GM19099 (cell line): ENCODE measurements around the gene GFPT1.

ENCODE experiments used
- POLR2A ChIP-seq: IDR thresholded peaks from 3 replicates; pipeline ENCODE4 v1.6.1; 2011; ENCODE audit warnings: low read depth; ENCODE audit not compliant: insufficient read length; ENCODE audit errors: extremely low read depth

The GFPT1 gene

GRCh38 chr2:69309351-69310110 is 77.5 kb downstream of the GFPT1 start:
- TF ChIP-seq POLR2A: no peak

- TF ChIP-seq POLR2A: no peak
Measured at GRCh38 chr2:69308338-69308737, 78.7 kb downstream of the GFPT1 start.

- no peak for TF ChIP-seq POLR2A
Measured at GRCh38 chr2:69307579-69308064, 79.4 kb downstream of the GFPT1 start.

- no peak for TF ChIP-seq POLR2A
Measured at GRCh38 chr2:69306822-69307578, 80.0 kb downstream of the GFPT1 start.

- no peak for TF ChIP-seq POLR2A
Measured at GRCh38 chr2:69306393-69306821, 80.6 kb downstream of the GFPT1 start.

GRCh38 chr2:69305712-69306392 is 81.2 kb downstream of the GFPT1 start:
- TF ChIP-seq POLR2A: no peak

- TF ChIP-seq POLR2A: no peak
Measured at GRCh38 chr2:69305166-69305565, 81.9 kb downstream of the GFPT1 start.

- TF ChIP-seq POLR2A: no peak
Measured at GRCh38 chr2:69304656-69305055, 82.4 kb downstream of the GFPT1 start.

- TF ChIP-seq POLR2A: no peak
Measured at GRCh38 chr2:69300650-69301049, 86.4 kb downstream of the GFPT1 start.

GRCh38 chr2:69299772-69300516 is 87.1 kb downstream of the GFPT1 start:
- no peak for TF ChIP-seq POLR2A

- TF ChIP-seq POLR2A: no peak
Measured at GRCh38 chr2:69298862-69299261, 88.2 kb downstream of the GFPT1 start.

- no peak for TF ChIP-seq POLR2A
Measured at GRCh38 chr2:69298261-69298660, 88.8 kb downstream of the GFPT1 start.

GRCh38 chr2:69297216-69297615 is 89.8 kb downstream of the GFPT1 start:
- no peak for TF ChIP-seq POLR2A

- no peak for TF ChIP-seq POLR2A
Measured at GRCh38 chr2:69296421-69296820, 90.6 kb downstream of the GFPT1 start.

GRCh38 chr2:69292256-69292655 is 94.8 kb downstream of the GFPT1 start:
- no peak for TF ChIP-seq POLR2A
